Activated T-cell treated with anti-CD3 and anti-CD28 coated beads for 48 hours (primary cell): ENCODE results near the gene FAP.

Experiments used
- DNase-seq: peaks from one replicate; pipeline ENCODE4 v3.0.0-alpha.2; 2020; ENCODE audit warnings: low read depth

Gene FAP, protein sequence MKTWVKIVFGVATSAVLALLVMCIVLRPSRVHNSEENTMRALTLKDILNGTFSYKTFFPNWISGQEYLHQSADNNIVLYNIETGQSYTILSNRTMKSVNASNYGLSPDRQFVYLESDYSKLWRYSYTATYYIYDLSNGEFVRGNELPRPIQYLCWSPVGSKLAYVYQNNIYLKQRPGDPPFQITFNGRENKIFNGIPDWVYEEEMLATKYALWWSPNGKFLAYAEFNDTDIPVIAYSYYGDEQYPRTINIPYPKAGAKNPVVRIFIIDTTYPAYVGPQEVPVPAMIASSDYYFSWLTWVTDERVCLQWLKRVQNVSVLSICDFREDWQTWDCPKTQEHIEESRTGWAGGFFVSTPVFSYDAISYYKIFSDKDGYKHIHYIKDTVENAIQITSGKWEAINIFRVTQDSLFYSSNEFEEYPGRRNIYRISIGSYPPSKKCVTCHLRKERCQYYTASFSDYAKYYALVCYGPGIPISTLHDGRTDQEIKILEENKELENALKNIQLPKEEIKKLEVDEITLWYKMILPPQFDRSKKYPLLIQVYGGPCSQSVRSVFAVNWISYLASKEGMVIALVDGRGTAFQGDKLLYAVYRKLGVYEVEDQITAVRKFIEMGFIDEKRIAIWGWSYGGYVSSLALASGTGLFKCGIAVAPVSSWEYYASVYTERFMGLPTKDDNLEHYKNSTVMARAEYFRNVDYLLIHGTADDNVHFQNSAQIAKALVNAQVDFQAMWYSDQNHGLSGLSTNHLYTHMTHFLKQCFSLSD

DNA sequence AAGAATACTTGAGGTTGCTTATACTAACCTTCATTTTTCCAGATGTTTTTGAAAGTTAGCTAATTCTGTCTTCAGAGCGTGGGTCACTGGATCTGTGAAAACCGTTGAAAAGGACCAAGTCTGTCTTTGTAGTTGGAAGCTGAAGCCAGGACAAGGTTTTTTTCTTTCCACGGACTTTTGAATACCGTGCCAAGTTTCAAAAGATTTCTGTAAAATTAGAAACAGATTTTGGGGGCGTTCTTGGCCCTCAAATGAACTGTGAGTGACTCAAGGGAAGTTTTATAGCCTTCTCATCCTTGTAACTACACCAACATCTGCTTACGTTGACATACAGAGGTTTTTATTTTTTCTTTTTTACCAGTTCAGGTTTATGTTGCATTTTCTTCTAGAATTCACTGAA is at the start of gene FAP:
TSS of gene FAP (minus strand) at position 152 of the 400 bp plus-strand sequence. CDS start at position 34, 118 bp downstream.
- no peak for DNase-seq

- no peak for DNase-seq
Measured at GRCh38 chr2:162291748-162292147, 48.5 kb upstream of the FAP start.

DNA sequence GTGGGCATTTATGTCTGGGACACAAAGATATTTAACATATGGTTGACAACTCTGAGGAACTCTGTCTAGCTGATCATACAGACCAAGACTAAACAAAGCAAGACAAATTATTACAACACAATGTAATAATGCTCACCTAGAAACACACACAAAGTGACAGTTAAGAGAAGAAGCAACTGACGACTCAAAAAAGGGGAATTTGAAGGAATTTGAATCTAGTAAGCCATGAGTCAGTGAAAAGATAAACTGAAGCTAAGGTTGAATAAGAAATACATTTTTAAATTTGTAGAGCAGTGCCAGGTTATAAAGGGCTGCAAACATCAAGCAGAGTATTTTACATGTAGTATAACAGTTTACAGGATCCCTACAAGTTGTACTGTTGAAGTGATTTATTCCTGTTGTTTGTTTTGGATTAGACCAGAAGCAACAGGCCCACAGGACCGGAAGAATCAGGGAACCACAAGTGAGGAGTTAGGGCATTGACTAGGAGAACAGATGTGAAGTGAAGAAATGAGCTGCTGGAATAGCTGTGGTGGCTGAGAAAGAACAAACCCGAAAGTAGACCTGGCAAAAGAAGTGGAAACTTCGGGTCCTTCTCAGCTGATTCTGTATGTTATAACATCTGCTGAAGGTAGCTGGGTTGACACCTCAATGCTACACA is 39.6 kb upstream of the FAP start:
- no peak for DNase-seq

- DNase-seq = no peak
Measured at GRCh38 chr2:162280654-162281053, 37.4 kb upstream of the FAP start.

DNA sequence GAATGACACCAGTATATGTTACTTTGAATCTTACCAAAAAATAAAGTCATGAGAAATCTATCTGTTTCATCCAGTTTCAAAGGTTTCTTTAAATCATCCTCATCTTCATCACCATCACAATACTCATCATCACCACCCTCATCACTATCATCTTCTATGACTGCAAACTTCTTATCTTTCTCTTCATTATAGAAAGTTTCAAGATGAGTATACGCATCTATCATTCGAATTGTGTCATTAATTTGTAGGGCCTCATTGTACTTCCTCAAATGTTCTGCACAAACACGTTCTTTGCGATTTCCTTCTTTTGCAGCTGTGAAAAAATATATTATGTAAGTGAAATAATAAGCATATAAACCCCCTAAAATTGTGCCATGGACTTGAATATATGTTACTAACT is 34.1 kb upstream of the FAP start:
- no peak for DNase-seq

DNA sequence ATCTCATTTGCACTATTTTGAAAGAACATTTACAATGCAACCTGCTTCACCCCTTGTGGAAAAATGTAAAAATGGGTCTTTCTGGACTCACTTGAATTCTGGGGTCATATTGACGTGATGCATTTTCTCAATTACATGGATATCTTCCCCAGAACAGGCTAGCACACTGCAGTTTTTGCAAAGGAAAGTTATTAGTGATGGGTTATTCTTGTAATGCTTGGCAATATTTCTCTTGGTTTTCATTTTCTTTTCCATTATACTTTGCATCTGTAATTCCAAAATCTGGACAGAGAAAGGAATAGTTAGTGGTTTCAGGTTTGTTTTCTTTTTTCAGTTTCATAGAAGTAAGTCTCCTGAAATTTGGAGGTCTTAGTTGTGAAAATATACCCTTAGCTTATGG is 24.8 kb upstream of the FAP start:
- no peak for DNase-seq

DNA sequence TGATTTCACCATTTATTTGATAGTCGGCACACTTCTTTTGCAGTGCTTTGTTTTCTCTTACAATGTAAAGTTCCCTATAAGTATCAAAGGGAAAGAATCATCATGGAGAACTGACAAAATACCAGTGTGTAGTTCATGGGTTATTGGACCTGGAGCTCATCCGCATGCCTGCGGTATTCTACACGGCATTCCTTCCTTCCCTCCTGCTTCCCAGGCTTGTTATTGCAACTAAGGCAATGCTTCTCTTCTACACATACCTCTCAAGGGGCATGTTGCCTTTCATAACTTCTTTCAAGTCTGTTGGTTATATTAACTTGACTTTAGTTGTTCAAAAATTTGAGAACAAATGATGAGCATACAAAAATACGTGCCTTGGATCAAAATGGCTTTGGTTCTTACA is 24.3 kb upstream of the FAP start:
- DNase-seq = no peak

- no peak for DNase-seq
Measured at GRCh38 chr2:162266460-162266760, 23.2 kb upstream of the FAP start.

DNA sequence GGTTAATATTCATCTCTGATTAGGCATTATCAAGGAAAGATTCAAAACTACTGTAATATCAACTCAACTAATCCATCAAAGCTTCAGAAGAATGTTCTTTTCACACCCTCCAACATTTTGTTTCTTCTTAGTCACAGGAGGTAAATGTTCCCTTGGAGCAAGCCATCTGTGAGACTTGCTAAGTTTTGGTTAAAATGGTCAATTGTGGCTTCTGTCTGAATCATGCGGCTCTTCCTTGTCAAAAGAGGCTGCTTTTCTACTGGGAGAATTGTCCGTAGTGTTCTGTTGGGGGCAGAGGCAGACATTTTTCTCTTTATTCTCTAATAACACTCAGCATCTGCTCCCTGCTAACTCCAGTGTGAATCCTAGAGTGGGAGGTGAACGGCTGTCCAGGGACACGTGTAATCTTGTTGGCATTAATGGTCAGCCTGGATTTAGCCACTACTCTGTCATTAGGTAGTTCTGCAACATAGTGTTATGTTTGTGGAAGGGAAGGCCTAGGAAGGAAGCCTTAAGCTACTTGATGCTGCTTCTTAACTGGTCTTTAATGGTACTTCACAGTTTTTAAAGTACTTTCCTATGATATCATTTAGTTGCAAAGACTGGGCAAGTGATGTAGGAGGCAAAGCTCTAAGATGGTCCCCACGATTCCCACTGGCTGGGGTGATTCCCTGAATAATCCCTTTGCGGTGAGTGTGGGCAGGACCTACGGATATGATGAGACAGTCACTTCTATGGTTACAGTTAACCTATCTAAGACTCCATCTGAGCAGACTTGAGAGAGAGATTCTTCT is 22.6 kb upstream of the FAP start:
- no peak for DNase-seq

DNA sequence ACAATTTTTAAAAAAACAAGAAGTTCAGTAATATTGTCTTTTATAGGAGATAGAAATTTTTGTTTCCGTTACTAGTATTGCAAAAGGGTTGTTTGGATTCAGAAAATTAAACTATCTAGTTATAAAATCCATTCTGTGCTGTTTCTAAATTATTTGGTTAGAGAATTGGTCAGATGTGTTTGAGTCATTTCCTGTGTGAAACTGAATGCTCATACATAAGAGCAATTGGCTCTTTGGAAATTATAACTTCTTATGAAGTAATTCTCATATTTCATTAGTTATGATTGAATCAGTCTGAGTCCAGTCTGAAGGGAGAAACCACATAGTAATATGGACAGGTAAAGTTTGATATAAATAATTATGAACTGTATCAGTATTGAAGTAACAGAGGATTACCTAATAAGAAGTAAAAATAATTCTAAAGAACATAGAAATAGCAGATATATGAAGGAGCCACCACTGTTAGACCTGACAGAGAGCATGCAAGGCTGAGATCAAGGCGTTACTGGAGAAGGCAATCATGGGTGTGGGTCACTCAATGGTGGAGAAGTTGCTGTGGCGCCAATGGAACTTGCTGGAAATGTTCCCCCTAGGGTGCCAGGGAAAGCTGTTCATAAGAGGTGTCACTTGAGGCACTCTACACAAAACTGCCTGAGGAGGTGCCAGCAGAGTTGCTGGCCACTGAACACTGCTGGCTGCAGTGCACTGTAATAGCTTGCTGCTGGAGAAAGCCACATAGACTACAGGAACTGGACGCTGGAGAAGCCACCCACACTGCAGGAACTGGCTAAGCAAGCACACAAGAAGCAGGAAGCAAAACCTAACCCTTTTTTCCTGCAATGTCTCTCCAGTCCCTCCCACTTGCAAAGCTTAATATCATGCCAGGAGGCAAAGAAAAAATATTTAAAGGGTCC is 18.0 kb upstream of the FAP start:
- no peak for DNase-seq

- no peak for DNase-seq
Measured at GRCh38 chr2:162258686-162259085, 15.4 kb upstream of the FAP start.

- DNase-seq = no peak
Measured at GRCh38 chr2:162258169-162258568, 14.9 kb upstream of the FAP start.

- no peak for DNase-seq
Measured at GRCh38 chr2:162257425-162257824, 14.2 kb upstream of the FAP start.

DNA sequence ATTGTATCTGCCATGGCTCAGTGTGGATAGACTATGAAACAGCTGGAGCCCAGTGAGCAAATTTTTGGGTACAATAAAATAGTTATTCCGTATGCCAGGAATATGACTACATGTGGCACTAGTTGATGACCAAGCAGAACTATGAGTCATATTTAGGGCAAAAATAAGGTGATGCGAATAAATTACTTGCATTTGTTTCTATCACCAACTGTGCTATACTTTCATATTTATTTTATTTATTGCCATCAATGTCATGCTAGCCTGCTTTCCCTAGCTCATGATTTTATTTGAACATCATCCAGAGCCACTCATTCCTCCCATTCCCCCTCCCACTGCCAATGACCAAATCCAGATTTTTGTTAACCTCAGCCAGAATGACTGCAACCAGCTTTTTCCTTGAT is 13.3 kb upstream of the FAP start:
- no peak for DNase-seq

- DNase-seq = no peak
Measured at GRCh38 chr2:162254236-162254871, 11.1 kb upstream of the FAP start.

GRCh38 chr2:162253435-162253834 is 10.2 kb upstream of the FAP start:
- DNase-seq = no peak

DNA sequence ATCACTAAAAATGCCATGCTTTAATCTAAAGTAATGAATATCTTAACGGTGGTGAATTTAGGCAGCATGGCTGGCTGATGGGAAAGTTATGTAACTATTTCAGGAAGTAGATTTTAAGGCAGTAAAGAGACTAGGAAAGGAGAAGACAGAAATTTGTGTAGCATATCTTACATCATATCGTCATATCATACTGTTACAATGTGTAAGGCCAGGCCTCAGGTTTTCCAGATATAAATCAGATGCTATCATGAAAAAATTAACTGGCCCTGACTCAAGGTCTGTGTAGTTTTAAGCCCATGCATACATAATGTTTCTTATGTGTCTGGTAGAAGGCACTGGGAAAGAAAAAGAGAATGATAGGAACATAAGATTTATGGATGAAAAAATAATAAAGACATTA is 8.9 kb upstream of the FAP start:
- DNase-seq = no peak

DNA sequence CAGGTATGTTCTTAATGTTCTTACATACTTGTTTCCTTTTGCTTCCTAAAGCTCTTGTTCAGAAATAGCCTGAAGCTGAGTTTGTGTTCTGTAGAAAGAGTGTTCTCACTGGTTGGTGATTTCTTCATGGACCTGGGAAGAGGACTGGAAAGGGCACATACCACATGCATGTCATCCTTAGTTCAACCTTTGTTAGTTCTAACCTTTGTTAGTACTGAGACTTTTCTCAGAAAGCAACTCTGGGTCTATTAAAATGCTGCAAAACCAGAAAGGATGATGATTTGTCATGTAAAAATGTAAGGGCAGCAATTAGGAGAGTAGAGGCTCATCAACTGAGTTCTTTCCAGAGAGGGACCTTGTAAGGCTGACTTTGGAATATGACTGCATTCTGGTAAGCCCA is 2.5 kb upstream of the FAP start:
- no peak for DNase-seq

DNA sequence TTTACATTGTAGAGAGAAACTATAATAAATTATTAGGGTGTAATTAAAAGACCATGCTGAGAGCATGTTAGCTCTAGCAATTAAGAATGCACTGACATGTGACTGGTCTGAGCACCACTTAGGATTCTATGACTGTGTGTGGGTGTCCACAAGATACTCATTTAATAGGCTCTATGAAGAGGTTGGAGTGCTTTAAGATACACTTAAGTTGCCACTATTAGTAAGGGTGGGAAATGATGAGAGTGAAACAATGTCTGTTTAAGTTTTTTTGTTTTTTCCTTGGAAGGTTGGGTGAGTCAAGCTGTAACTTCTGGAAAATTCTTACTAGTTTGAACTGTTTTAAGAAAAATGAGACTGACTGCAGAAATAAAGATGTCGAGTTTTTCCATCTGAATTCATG is 1.8 kb upstream of the FAP start:
- no peak for DNase-seq

GRCh38 chr2:162244541-162245031 is 1.3 kb upstream of the FAP start:
- no peak for DNase-seq

- no peak for DNase-seq
Measured at GRCh38 chr2:162243715-162244114, 470 bp upstream of the FAP start.
